ENCODE measurements around the gene ICAM3. TPM values are rescaled to one million over a fixed set of nuclear protein-coding genes. Genes with fewer than 3 reads are reported as not detected.
"Not testable (repeated sequence)": the region's sequence is repeated elsewhere in the genome, so short reads cannot be mapped to it uniquely, and the experiment has no call there.

ICAM3 gene
- total RNA-seq, 4 donors from 2014 or later: 3.8 to 10.2 (median 5.1) TPM

- intact Hi-C loops (cut with DNase I; ENCODE audit: low total_unique reads): no loop called here
- TF ChIP-seq POLR2A (IDR thresholded peaks at IDR 0.05): no peak
- TF ChIP-seq, protein P1, sequence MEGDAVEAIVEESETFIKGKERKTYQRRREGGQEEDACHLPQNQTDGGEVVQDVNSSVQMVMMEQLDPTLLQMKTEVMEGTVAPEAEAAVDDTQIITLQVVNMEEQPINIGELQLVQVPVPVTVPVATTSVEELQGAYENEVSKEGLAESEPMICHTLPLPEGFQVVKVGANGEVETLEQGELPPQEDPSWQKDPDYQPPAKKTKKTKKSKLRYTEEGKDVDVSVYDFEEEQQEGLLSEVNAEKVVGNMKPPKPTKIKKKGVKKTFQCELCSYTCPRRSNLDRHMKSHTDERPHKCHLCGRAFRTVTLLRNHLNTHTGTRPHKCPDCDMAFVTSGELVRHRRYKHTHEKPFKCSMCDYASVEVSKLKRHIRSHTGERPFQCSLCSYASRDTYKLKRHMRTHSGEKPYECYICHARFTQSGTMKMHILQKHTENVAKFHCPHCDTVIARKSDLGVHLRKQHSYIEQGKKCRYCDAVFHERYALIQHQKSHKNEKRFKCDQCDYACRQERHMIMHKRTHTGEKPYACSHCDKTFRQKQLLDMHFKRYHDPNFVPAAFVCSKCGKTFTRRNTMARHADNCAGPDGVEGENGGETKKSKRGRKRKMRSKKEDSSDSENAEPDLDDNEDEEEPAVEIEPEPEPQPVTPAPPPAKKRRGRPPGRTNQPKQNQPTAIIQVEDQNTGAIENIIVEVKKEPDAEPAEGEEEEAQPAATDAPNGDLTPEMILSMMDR (IDR thresholded peaks at IDR 0.05): no peak
- no peak for DNase-seq (ENCODE audit: low spot score in 2 of 2)
- H3K4me3 ChIP-seq (ENCODE audit: low read depth, poor library complexity, severe bottlenecking): peak overlapping the region; percentile 89
- WGBS, 2 donors: 0 to 1% methylated on average over 10 of the region's 10 CpGs
Measured at GRCh38 chr19:10379880-10380312, 40.5 kb upstream of the ICAM3 start.

- intact Hi-C loops (cut with DNase I; ENCODE audit: low total_unique reads): no loop called here
- H3K4me3 ChIP-seq (ENCODE audit: low read depth, poor library complexity, severe bottlenecking): no peak overlapping the region
- no peak for DNase-seq (ENCODE audit: low spot score in 2 of 2)
- WGBS, 2 donors: 95 to 98% methylated on average over 8 of the region's 8 CpGs
- TF ChIP-seq, protein P1 (IDR thresholded peaks at IDR 0.05): no peak
- no peak for TF ChIP-seq POLR2A (IDR thresholded peaks at IDR 0.05)
Measured at GRCh38 chr19:10378124-10378523, 38.7 kb upstream of the ICAM3 start.

DNA sequence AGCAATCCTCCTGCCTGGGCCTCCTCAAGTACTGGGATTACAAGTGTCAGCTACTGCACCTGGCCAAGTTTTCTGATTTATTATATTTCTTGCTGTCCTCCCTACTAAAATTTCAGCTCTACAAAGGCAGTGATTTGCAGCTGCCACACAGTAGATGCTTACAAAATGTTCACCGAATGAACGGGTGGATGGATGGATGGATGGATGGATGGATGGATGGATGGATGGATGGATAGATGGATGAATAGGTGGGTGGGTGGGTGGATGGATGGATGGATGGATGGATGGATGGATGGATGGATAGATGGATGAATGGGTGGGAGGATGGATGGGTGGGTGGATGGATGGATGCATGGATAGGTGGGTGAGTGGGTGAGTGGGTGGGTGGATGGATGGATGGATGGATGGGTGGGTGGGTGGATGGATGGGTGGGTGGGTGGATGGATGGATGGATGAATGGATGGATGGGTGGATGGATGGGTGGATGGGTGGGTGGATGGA, 37.8 kb upstream of the ICAM3 start:
- DNase-seq (ENCODE audit: low spot score in 2 of 2); H3K4me3 ChIP-seq (ENCODE audit: low read depth, poor library complexity, severe bottlenecking); intact Hi-C loops (cut with DNase I; ENCODE audit: low total_unique reads): not testable (repeated sequence)
- 90 to 94% methylated on average over 2 of the region's 2 CpGs for WGBS, 2 donors

- TF ChIP-seq, protein P1 (IDR thresholded peaks at IDR 0.05): no peak
- TF ChIP-seq POLR2A (IDR thresholded peaks at IDR 0.05): no peak
- intact Hi-C loops (cut with DNase I; ENCODE audit: low total_unique reads): no loop called here
- WGBS, 2 donors: 76 to 88% methylated on average over 5 of the region's 5 CpGs
- no peak overlapping the region for H3K4me3 ChIP-seq (ENCODE audit: low read depth, poor library complexity, severe bottlenecking)
- no peak for DNase-seq (ENCODE audit: low spot score in 2 of 2)
Measured at GRCh38 chr19:10374931-10375330, 35.5 kb upstream of the ICAM3 start.

- no peak overlapping the region for H3K4me3 ChIP-seq (ENCODE audit: low read depth, poor library complexity, severe bottlenecking)
- TF ChIP-seq, protein P1 (IDR thresholded peaks at IDR 0.05): no peak
- no peak for TF ChIP-seq POLR2A (IDR thresholded peaks at IDR 0.05)
- no peak for DNase-seq (ENCODE audit: low spot score in 2 of 2)
- intact Hi-C loops (cut with DNase I; ENCODE audit: low total_unique reads): no loop called here
- WGBS, 2 donors: 89 to 100% methylated on average over 3 of the region's 3 CpGs
Measured at GRCh38 chr19:10372690-10373089, 33.3 kb upstream of the ICAM3 start.

GRCh38 chr19:10368101-10368803, 28.8 kb upstream of the ICAM3 start:
- intact Hi-C loops (cut with DNase I; ENCODE audit: low total_unique reads): no loop called here
- no peak for TF ChIP-seq POLR2A (IDR thresholded peaks at IDR 0.05)
- TF ChIP-seq, protein P1 (IDR thresholded peaks at IDR 0.05): no peak
- WGBS, 2 donors: 90 to 91% methylated on average over 15 of the region's 15 CpGs

DNA sequence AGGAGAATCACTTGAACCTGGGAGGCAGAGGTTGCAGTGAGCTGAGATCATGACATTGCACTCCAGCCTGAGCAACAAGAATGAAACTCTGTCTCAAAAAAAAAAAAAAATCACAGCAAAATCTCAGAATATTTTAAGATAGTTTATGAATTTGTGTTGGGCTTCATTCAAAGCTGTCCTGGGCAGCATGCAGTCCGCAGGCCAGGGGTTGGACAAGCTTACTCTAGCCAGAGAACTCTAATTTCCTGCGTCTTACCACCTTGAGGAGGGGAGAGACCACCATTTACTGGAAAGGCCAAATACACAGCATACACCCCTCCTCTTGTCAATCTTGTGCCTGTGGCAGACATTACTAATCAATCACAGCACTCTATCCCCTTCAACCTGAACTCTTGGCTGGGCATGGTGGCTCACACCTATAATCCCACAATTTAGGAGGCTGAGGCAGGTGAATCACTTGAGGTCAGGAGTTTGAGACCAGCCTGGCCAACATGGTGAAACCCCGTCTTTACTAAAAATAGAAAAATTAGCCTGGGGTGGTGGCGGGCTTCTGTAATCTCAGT, 27.6 kb upstream of the ICAM3 start:
- intact Hi-C loops (cut with DNase I; ENCODE audit: low total_unique reads); DNase-seq (ENCODE audit: low spot score in 2 of 2): not testable (repeated sequence)
- 97 to 98% methylated on average over 4 of the region's 4 CpGs for WGBS, 2 donors

More at GRCh38 chr19:10368101-10368803, 28.8 kb upstream of the ICAM3 start:
- no peak overlapping the region for H3K4me3 ChIP-seq (ENCODE audit: low read depth, poor library complexity, severe bottlenecking)
- no peak for DNase-seq (ENCODE audit: low spot score in 2 of 2)

More for the DNA sequence above, 27.6 kb upstream of the ICAM3 start:
- not testable (repeated sequence) for H3K4me3 ChIP-seq (ENCODE audit: low read depth, poor library complexity, severe bottlenecking)
